Measurements from ENCODE around the gene TMEM52B. TPM values are rescaled to one million over a fixed set of nuclear protein-coding genes. Genes with fewer than 3 reads are reported as not detected.
"Not testable (repeated sequence)": the region's sequence is repeated elsewhere in the genome, so short reads cannot be mapped to it uniquely, and the experiment has no call there.

Gene TMEM52B
- total RNA-seq, 4 donors from 2014 or later: 0.17 to 1.6 TPM; not detected in 2

GRCh38 chr12:10197879-10198278 lies 19.0 kb downstream of the TMEM52B start:
- DNase-seq (ENCODE audit: extremely low spot score): no peak
- Histone ChIP-seq H3K9me3 (no peaks in the 10 kb centered on the region), H3K4me1 (no peaks in the 10 kb centered on the region), H3K27me3 (no peaks in the 10 kb centered on the region), H3K4me3 (no peak overlapping the region), H3K27ac (replicated peaks in 1 of 4) (no peak overlapping the region), H3K36me3 (no peaks in the 10 kb centered on the region)
- TF ChIP-seq POLR2AphosphoS5 (IDR thresholded peaks at IDR 0.05): no peak
- TF ChIP-seq EP300 (IDR thresholded peaks at IDR 0.05): no peak
- TF ChIP-seq, protein P1, sequence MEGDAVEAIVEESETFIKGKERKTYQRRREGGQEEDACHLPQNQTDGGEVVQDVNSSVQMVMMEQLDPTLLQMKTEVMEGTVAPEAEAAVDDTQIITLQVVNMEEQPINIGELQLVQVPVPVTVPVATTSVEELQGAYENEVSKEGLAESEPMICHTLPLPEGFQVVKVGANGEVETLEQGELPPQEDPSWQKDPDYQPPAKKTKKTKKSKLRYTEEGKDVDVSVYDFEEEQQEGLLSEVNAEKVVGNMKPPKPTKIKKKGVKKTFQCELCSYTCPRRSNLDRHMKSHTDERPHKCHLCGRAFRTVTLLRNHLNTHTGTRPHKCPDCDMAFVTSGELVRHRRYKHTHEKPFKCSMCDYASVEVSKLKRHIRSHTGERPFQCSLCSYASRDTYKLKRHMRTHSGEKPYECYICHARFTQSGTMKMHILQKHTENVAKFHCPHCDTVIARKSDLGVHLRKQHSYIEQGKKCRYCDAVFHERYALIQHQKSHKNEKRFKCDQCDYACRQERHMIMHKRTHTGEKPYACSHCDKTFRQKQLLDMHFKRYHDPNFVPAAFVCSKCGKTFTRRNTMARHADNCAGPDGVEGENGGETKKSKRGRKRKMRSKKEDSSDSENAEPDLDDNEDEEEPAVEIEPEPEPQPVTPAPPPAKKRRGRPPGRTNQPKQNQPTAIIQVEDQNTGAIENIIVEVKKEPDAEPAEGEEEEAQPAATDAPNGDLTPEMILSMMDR (IDR thresholded peaks at IDR 0.05): no peak
- no peak for TF ChIP-seq POLR2A (IDR thresholded peaks at IDR 0.05; ENCODE audit: low read depth)
- WGBS: 70% methylated on average over 5 of the region's 5 CpGs
- intact Hi-C loops (cut with DNase I): no loop called here

DNA sequence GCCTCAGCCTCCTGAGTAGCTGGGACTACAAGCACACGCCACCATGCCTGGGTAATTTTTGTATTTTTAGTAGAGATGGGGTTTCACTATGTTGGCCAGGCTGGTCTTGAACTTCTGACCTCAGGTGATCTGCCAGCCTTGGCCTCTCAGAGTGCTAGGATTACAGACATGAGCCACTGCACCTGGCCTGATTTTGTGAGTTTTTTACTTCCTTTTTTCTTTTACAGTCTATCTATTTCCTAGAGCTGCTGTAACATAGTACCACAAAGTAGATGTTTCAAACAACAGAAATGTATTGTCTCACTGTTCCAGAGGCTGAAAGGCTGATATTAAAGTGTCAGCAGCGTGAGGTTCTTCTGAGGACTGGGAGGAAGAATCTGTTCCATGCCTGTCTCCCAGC lies 25.7 kb downstream of the TMEM52B start:
- WGBS: 92% methylated on average over 2 of the region's 2 CpGs
- intact Hi-C loops (cut with DNase I); H3K9me3 ChIP-seq; H3K27ac ChIP-seq (replicated peaks in 1 of 4); H3K4me3 ChIP-seq; DNase-seq (ENCODE audit: extremely low spot score); H3K36me3 ChIP-seq; H3K27me3 ChIP-seq; H3K4me1 ChIP-seq: not testable (repeated sequence)

- Histone ChIP-seq H3K36me3 (no peaks in the 10 kb centered on the region), H3K4me3 (no peak overlapping the region), H3K27me3 (no peaks in the 10 kb centered on the region), H3K4me1 (no peaks in the 10 kb centered on the region), H3K9me3 (no peaks in the 10 kb centered on the region), H3K27ac (replicated peaks in 1 of 4) (no peak overlapping the region)
- intact Hi-C loops (cut with DNase I): no loop called here
- no peak for TF ChIP-seq EP300 (IDR thresholded peaks at IDR 0.05)
- no peak for TF ChIP-seq POLR2A (IDR thresholded peaks at IDR 0.05; ENCODE audit: low read depth)
- WGBS: 89% methylated on average over 3 of the region's 3 CpGs
- DNase-seq (ENCODE audit: extremely low spot score): no peak
These were observed 26.5 kb downstream of the TMEM52B start for GRCh38 chr12:10205220-10205807.

GRCh38 chr12:10207136-10207535 lies 28.3 kb downstream of the TMEM52B start:
- H3K9me3 ChIP-seq: no peaks in the 10 kb centered on the region
- TF ChIP-seq EP300 (IDR thresholded peaks at IDR 0.05): no peak
- TF ChIP-seq POLR2AphosphoS5 (IDR thresholded peaks at IDR 0.05): no peak
- TF ChIP-seq, protein P1 (IDR thresholded peaks at IDR 0.05): no peak
- no peak for TF ChIP-seq POLR2A (IDR thresholded peaks at IDR 0.05; ENCODE audit: low read depth)
- H3K27me3 ChIP-seq: no peaks in the 10 kb centered on the region
- H3K4me3 ChIP-seq: no peak overlapping the region
- H3K27ac ChIP-seq (replicated peaks in 1 of 4): no peak overlapping the region
- DNase-seq (ENCODE audit: extremely low spot score): no peak
- intact Hi-C loops (cut with DNase I): no loop called here
- no peaks in the 10 kb centered on the region for H3K36me3 ChIP-seq
- peaks cover 4 to 6% (median 4%) of the 10 kb centered on the region in 4 donors for H3K4me1 ChIP-seq
- 36% methylated on average over 2 of the region's 2 CpGs for WGBS

GRCh38 chr12:10210225-10210624 lies 31.4 kb downstream of the TMEM52B start:
- TF ChIP-seq, protein P1 (IDR thresholded peaks at IDR 0.05): no peak
- TF ChIP-seq POLR2AphosphoS5 (IDR thresholded peaks at IDR 0.05) (no peak), EP300 (IDR thresholded peaks at IDR 0.05) (no peak), POLR2A (IDR thresholded peaks at IDR 0.05; ENCODE audit: low read depth) (no peak)
- H3K4me1 ChIP-seq: peaks cover 4 to 15% (median 11%) of the 10 kb centered on the region in 4 donors
- H3K4me3 ChIP-seq: no peak overlapping the region
- no peak for DNase-seq (ENCODE audit: extremely low spot score)
- H3K9me3 ChIP-seq: no peaks in the 10 kb centered on the region
- 93% methylated on average over 15 of the region's 15 CpGs for WGBS
- intact Hi-C loops (cut with DNase I): loop anchor here (10.0 kb wide), 2 partner anchors 55 to 515 kb away; partner anchors contain the start of gene YBX3
- H3K27ac ChIP-seq (replicated peaks in 1 of 4): no peak overlapping the region
- H3K36me3 ChIP-seq: no peaks in the 10 kb centered on the region
- no peaks in the 10 kb centered on the region for H3K27me3 ChIP-seq

All from esophagus muscularis mucosa (tissue), 4 donors.